Measurements from ENCODE around the gene OR5AN1. TPM values are rescaled to one million over a fixed set of nuclear protein-coding genes. Genes with fewer than 3 reads are reported as not detected.

The OR5AN1 gene
- total RNA-seq, 4 donors from 2014 or later = not detected

- no peak for TF ChIP-seq POLR2A (IDR thresholded peaks at IDR 0.05)
- TF ChIP-seq, protein P1, sequence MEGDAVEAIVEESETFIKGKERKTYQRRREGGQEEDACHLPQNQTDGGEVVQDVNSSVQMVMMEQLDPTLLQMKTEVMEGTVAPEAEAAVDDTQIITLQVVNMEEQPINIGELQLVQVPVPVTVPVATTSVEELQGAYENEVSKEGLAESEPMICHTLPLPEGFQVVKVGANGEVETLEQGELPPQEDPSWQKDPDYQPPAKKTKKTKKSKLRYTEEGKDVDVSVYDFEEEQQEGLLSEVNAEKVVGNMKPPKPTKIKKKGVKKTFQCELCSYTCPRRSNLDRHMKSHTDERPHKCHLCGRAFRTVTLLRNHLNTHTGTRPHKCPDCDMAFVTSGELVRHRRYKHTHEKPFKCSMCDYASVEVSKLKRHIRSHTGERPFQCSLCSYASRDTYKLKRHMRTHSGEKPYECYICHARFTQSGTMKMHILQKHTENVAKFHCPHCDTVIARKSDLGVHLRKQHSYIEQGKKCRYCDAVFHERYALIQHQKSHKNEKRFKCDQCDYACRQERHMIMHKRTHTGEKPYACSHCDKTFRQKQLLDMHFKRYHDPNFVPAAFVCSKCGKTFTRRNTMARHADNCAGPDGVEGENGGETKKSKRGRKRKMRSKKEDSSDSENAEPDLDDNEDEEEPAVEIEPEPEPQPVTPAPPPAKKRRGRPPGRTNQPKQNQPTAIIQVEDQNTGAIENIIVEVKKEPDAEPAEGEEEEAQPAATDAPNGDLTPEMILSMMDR (IDR thresholded peaks at IDR 0.05) = no peak
- no peak overlapping the region for H3K4me3 ChIP-seq (ENCODE audit: low read depth, poor library complexity, severe bottlenecking)
- 83 to 86% methylated on average over 5 of the region's 5 CpGs for WGBS, 2 donors
- intact Hi-C loops (cut with DNase I; ENCODE audit: low total_unique reads) = no loop called here
- no peak for DNase-seq (ENCODE audit: low spot score in 2 of 2)
These were observed 57.9 kb downstream of the OR5AN1 start for GRCh38 chr11:59416613-59417012.

DNA sequence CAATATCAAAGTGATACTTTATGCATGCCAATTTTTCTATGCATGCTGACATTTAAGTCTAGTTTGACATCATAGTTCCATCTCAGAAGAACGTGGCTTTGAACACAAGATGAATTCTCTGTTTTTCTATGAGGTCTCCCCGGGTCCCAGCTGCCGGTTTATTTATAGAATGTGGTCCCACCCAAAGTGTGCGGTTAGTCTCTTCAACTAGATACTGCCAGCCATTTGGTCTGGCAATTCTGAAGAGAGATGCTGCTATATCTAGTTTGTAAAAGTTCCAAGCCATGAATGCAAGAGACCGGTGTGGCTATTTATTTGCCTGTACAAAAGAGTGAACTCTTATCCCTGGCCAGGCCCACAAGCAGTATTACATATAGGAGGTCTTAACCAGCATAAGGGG is 58.3 kb downstream of the OR5AN1 start:
- TF ChIP-seq, protein P1 (IDR thresholded peaks at IDR 0.05) = no peak
- TF ChIP-seq POLR2A (IDR thresholded peaks at IDR 0.05) = no peak
- intact Hi-C loops (cut with DNase I; ENCODE audit: low total_unique reads) = no loop called here
- no peak overlapping the region for H3K4me3 ChIP-seq (ENCODE audit: low read depth, poor library complexity, severe bottlenecking)
- WGBS, 2 donors = 46 to 59% methylated on average over 5 of the region's 5 CpGs
- no peak for DNase-seq (ENCODE audit: low spot score in 2 of 2)

- no peak overlapping the region for H3K4me3 ChIP-seq (ENCODE audit: low read depth, poor library complexity, severe bottlenecking)
- 55 to 67% methylated on average over 2 of the region's 2 CpGs for WGBS, 2 donors
- intact Hi-C loops (cut with DNase I; ENCODE audit: low total_unique reads) = no loop called here
- TF ChIP-seq, protein P1 (IDR thresholded peaks at IDR 0.05) = no peak
- no peak for TF ChIP-seq POLR2A (IDR thresholded peaks at IDR 0.05)
- DNase-seq (ENCODE audit: low spot score in 2 of 2) = no peak
These were observed 59.5 kb downstream of the OR5AN1 start for GRCh38 chr11:59418156-59418555.

Other genes starting within 250 kb of the OR5AN1 start
- 10 to 100 TPM; 14.9 to 25.0 (median 20.9) TPM for gene FAM111A, start 216.0 kb upstream of the OR5AN1 start, total RNA-seq
- 1 to 10 TPM; 1.2 to 6.4 (median 3.4) TPM for gene DTX4, start 186.8 kb upstream of the OR5AN1 start, total RNA-seq
- gene MPEG1, start 146.0 kb upstream of the OR5AN1 start, total RNA-seq = 1 to 10 TPM; 2.1 to 6.9 (median 3.8) TPM
- gene OR5A2, start 67.5 kb downstream of the OR5AN1 start, total RNA-seq = not detected
- gene OR5A1, start 77.6 kb downstream of the OR5AN1 start, total RNA-seq = not detected
- gene OR4D6, start 98.1 kb downstream of the OR5AN1 start, total RNA-seq = not detected
- not detected for gene OR4D10, start 114.4 kb downstream of the OR5AN1 start, total RNA-seq
- gene OR4D11, start 144.7 kb downstream of the OR5AN1 start, total RNA-seq = not detected
- not detected for gene OR4D9, start 152.6 kb downstream of the OR5AN1 start, total RNA-seq